ENCODE results near the gene SRD5A3.

The SRD5A3 gene

GRCh38 chr4:55345980-55346850, at the start of gene SRD5A3:
Gene SRD5A3, plus strand, starts transcription at chr4:55346242. Its CDS starts 95 bp downstream, at chr4:55346337.
- H3K4me3 Mint-ChIP-seq = peak within 1 kb of the TSS; percentile 89
- peaks cover 19% of the 10 kb centered on the region for H3K4me1 Mint-ChIP-seq
- H3K36me3 Mint-ChIP-seq = no peaks in the 10 kb centered on the region
- H3K27me3 Mint-ChIP-seq = no peaks in the 10 kb centered on the region
- H3K9me3 Mint-ChIP-seq = no peaks in the 10 kb centered on the region
- H3K27ac Mint-ChIP-seq = peak within 1 kb of the TSS; percentile 81

GRCh38 chr4:55297346-55297745, 48.7 kb upstream of the SRD5A3 start:
- H3K27me3 Mint-ChIP-seq = peaks cover 9% of the 10 kb centered on the region
- no peaks in the 10 kb centered on the region for H3K9me3 Mint-ChIP-seq
- H3K36me3 Mint-ChIP-seq = no peaks in the 10 kb centered on the region
- H3K4me1 Mint-ChIP-seq = no peaks in the 10 kb centered on the region
- H3K4me3 Mint-ChIP-seq = no peak overlapping the region
- no peak overlapping the region for H3K27ac Mint-ChIP-seq

- peaks cover 2% of the 10 kb centered on the region for H3K27me3 Mint-ChIP-seq
- H3K4me3 Mint-ChIP-seq = no peak overlapping the region
- H3K36me3 Mint-ChIP-seq = no peaks in the 10 kb centered on the region
- no peaks in the 10 kb centered on the region for H3K9me3 Mint-ChIP-seq
- no peak overlapping the region for H3K27ac Mint-ChIP-seq
- H3K4me1 Mint-ChIP-seq = no peaks in the 10 kb centered on the region
Observed at GRCh38 chr4:55303760-55304165, 42.3 kb upstream of the SRD5A3 start.

- Mint-ChIP-seq H3K4me1 (no peaks in the 10 kb centered on the region), H3K4me3 (no peak overlapping the region), H3K9me3 (no peaks in the 10 kb centered on the region), H3K36me3 (no peaks in the 10 kb centered on the region), H3K27ac (no peak overlapping the region), H3K27me3 (peaks cover 2% of the 10 kb centered on the region)
Observed at GRCh38 chr4:55304303-55304702, 41.7 kb upstream of the SRD5A3 start.

- no peaks in the 10 kb centered on the region for H3K36me3 Mint-ChIP-seq
- H3K9me3 Mint-ChIP-seq = no peaks in the 10 kb centered on the region
- H3K4me3 Mint-ChIP-seq = no peak overlapping the region
- H3K27ac Mint-ChIP-seq = no peak overlapping the region
- H3K27me3 Mint-ChIP-seq = peaks cover 2% of the 10 kb centered on the region
- no peaks in the 10 kb centered on the region for H3K4me1 Mint-ChIP-seq
Observed at GRCh38 chr4:55308071-55308470, 38.0 kb upstream of the SRD5A3 start.

GRCh38 chr4:55311792-55312488, 34.1 kb upstream of the SRD5A3 start:
- H3K27me3 Mint-ChIP-seq = no peaks in the 10 kb centered on the region
- H3K4me1 Mint-ChIP-seq = no peaks in the 10 kb centered on the region
- no peaks in the 10 kb centered on the region for H3K36me3 Mint-ChIP-seq

GRCh38 chr4:55312489-55313101, 33.4 kb upstream of the SRD5A3 start:
- no peak overlapping the region for H3K4me3 Mint-ChIP-seq
- H3K27ac Mint-ChIP-seq = no peak overlapping the region
- peaks cover 4% of the 10 kb centered on the region for H3K4me1 Mint-ChIP-seq
- no peaks in the 10 kb centered on the region for H3K27me3 Mint-ChIP-seq
- peaks cover 4% of the 10 kb centered on the region for H3K9me3 Mint-ChIP-seq
- H3K36me3 Mint-ChIP-seq = no peaks in the 10 kb centered on the region

More at GRCh38 chr4:55311792-55312488, 34.1 kb upstream of the SRD5A3 start:
- no peaks in the 10 kb centered on the region for H3K9me3 Mint-ChIP-seq
- H3K4me3 Mint-ChIP-seq = no peak overlapping the region
- H3K27ac Mint-ChIP-seq = no peak overlapping the region

GRCh38 chr4:55314141-55314820, 31.8 kb upstream of the SRD5A3 start:
- no peaks in the 10 kb centered on the region for H3K27me3 Mint-ChIP-seq
- no peak overlapping the region for H3K27ac Mint-ChIP-seq
- peaks cover 5% of the 10 kb centered on the region for H3K9me3 Mint-ChIP-seq
- H3K36me3 Mint-ChIP-seq = no peaks in the 10 kb centered on the region
- peaks cover 21% of the 10 kb centered on the region for H3K4me1 Mint-ChIP-seq
- H3K4me3 Mint-ChIP-seq = no peak overlapping the region

GRCh38 chr4:55318175-55319129, 27.6 kb upstream of the SRD5A3 start:
- Mint-ChIP-seq H3K27me3 (no peaks in the 10 kb centered on the region), H3K36me3 (no peaks in the 10 kb centered on the region), H3K9me3 (peaks cover 5% of the 10 kb centered on the region), H3K4me3 (peak overlapping the region; percentile 67), H3K27ac (peak overlapping the region; percentile 47), H3K4me1 (peaks cover 34% of the 10 kb centered on the region)

- H3K4me3 Mint-ChIP-seq = no peak overlapping the region
- peaks cover 5% of the 10 kb centered on the region for H3K9me3 Mint-ChIP-seq
Observed at GRCh38 chr4:55321707-55322264, 24.3 kb upstream of the SRD5A3 start.

GRCh38 chr4:55323375-55323774, 22.7 kb upstream of the SRD5A3 start:
- H3K9me3 Mint-ChIP-seq = no peaks in the 10 kb centered on the region
- H3K4me3 Mint-ChIP-seq = no peak overlapping the region
- no peak overlapping the region for H3K27ac Mint-ChIP-seq
- peaks cover 22% of the 10 kb centered on the region for H3K4me1 Mint-ChIP-seq
- H3K36me3 Mint-ChIP-seq = no peaks in the 10 kb centered on the region
- H3K27me3 Mint-ChIP-seq = no peaks in the 10 kb centered on the region

More at GRCh38 chr4:55321707-55322264, 24.3 kb upstream of the SRD5A3 start:
- Mint-ChIP-seq H3K4me1 (peaks cover 34% of the 10 kb centered on the region), H3K27ac (no peak overlapping the region), H3K27me3 (no peaks in the 10 kb centered on the region), H3K36me3 (no peaks in the 10 kb centered on the region)

- H3K9me3 Mint-ChIP-seq = peaks cover 12% of the 10 kb centered on the region
- no peak overlapping the region for H3K4me3 Mint-ChIP-seq
- H3K36me3 Mint-ChIP-seq = no peaks in the 10 kb centered on the region
- no peak overlapping the region for H3K27ac Mint-ChIP-seq
- H3K4me1 Mint-ChIP-seq = no peaks in the 10 kb centered on the region
- H3K27me3 Mint-ChIP-seq = no peaks in the 10 kb centered on the region
Observed at GRCh38 chr4:55326629-55327028, 19.4 kb upstream of the SRD5A3 start.

GRCh38 chr4:55329012-55329411, 17.0 kb upstream of the SRD5A3 start:
- Mint-ChIP-seq H3K4me1 (no peaks in the 10 kb centered on the region), H3K27ac (no peak overlapping the region), H3K4me3 (no peak overlapping the region), H3K9me3 (peaks cover 12% of the 10 kb centered on the region), H3K27me3 (no peaks in the 10 kb centered on the region), H3K36me3 (no peaks in the 10 kb centered on the region)

- no peak overlapping the region for H3K4me3 Mint-ChIP-seq
- H3K36me3 Mint-ChIP-seq = no peaks in the 10 kb centered on the region
- no peak overlapping the region for H3K27ac Mint-ChIP-seq
- no peaks in the 10 kb centered on the region for H3K4me1 Mint-ChIP-seq
- H3K9me3 Mint-ChIP-seq = peaks cover 12% of the 10 kb centered on the region
- no peaks in the 10 kb centered on the region for H3K27me3 Mint-ChIP-seq
Observed at GRCh38 chr4:55330241-55330640, 15.8 kb upstream of the SRD5A3 start.
